H9 (cell line): ENCODE data around the gene CDY1B. TPM values are rescaled to one million over a fixed set of nuclear protein-coding genes. Genes with fewer than 3 reads are reported as not detected.
"Not testable (repeated sequence)": the region's sequence is repeated elsewhere in the genome, so short reads cannot be mapped to it uniquely, and the experiment has no call there.

ENCODE experiments used
- DNase-seq: peaks from one replicate; pipeline ENCODE4 v3.0.0-alpha.2; 2017
- H2AFZ ChIP-seq: one replicate; pipeline ENCODE4 v1.6.1; 2013; ENCODE audit warnings: mild to moderate bottlenecking, low read length, control low read depth, moderate library complexity
- H2AK5ac ChIP-seq: 2 replicates; pipeline ENCODE4 v1.6.1; 2013; ENCODE audit warnings: low read length, control low read depth, mixed read lengths; ENCODE audit not compliant: insufficient read length
- H2BK120ac ChIP-seq: one replicate; pipeline ENCODE4 v1.6.1; 2013; ENCODE audit warnings: low read depth, mild to moderate bottlenecking, low read length, control low read depth, inconsistent platforms; ENCODE audit not compliant: poor library complexity, severe bottlenecking
- H2BK12ac ChIP-seq: 2 replicates; pipeline ENCODE4 v1.6.1; 2013; ENCODE audit warnings: low read length, control low read depth, mixed read lengths, low read depth; ENCODE audit not compliant: insufficient read length
- H2BK15ac ChIP-seq: 2 replicates; pipeline ENCODE4 v1.6.1; 2013; ENCODE audit warnings: low read depth, low read length, control low read depth
- H2BK20ac ChIP-seq: one replicate; pipeline ENCODE4 v1.6.1; 2013; ENCODE audit warnings: low read depth, mild to moderate bottlenecking, low read length, control low read depth, inconsistent platforms; ENCODE audit not compliant: poor library complexity, severe bottlenecking
- H2BK5ac ChIP-seq: 2 replicates; pipeline ENCODE4 v1.6.1; 2013; ENCODE audit warnings: low read length, control low read depth, mixed read lengths; ENCODE audit not compliant: insufficient read length
- H3K14ac ChIP-seq: 2 replicates; pipeline ENCODE4 v1.6.1; 2013; ENCODE audit warnings: low read length, control low read depth; ENCODE audit not compliant: insufficient read depth
- H3K18ac ChIP-seq: 2 replicates; pipeline ENCODE4 v1.6.1; 2013; ENCODE audit warnings: low read depth, mild to moderate bottlenecking, mixed read lengths, low read length, control low read depth; ENCODE audit not compliant: insufficient read length
- H3K23ac ChIP-seq: 2 replicates; pipeline ENCODE4 v1.6.1; 2013; ENCODE audit warnings: low read length, control low read depth, mixed read lengths, low read depth; ENCODE audit not compliant: insufficient read length
- H3K23me2 ChIP-seq: 2 replicates; pipeline ENCODE4 v1.6.1; 2013; ENCODE audit warnings: low read depth, mild to moderate bottlenecking, mixed read lengths, low read length, control low read depth; ENCODE audit not compliant: insufficient read length, poor library complexity, severe bottlenecking
- H3K27ac ChIP-seq: 2 replicates; pipeline ENCODE4 v1.5.1; 2013; ENCODE audit warnings: low read length, control low read depth, mixed read lengths, low read depth; ENCODE audit not compliant: insufficient read length
- H3K27me3 ChIP-seq: 2 replicates; pipeline ENCODE4 v1.6.1; 2013; ENCODE audit warnings: low read length, control low read depth, inconsistent platforms; ENCODE audit not compliant: insufficient read depth
- H3K4ac ChIP-seq: 2 replicates; pipeline ENCODE4 v1.6.1; 2013; ENCODE audit warnings: low read depth, mild to moderate bottlenecking, control low read depth, inconsistent platforms, low read length, moderate library complexity
- H3K4me1 ChIP-seq: 2 replicates; pipeline ENCODE4 v1.6.1; 2013; ENCODE audit warnings: low read length, control low read depth, inconsistent platforms; ENCODE audit not compliant: insufficient read depth
- H3K4me2 ChIP-seq: 2 replicates; pipeline ENCODE4 v1.6.1; 2013; ENCODE audit warnings: low read length, control low read depth, mixed read lengths; ENCODE audit not compliant: insufficient read length, insufficient read depth
- H3K56ac ChIP-seq: 2 replicates; pipeline ENCODE4 v1.6.1; 2013; ENCODE audit warnings: low read depth, mild to moderate bottlenecking, mixed read lengths, low read length, control low read depth; ENCODE audit not compliant: insufficient read length
- H3K79me1 ChIP-seq: 2 replicates; pipeline ENCODE4 v1.6.1; 2013; ENCODE audit warnings: low read depth, mild to moderate bottlenecking, moderate library complexity, low read length, control low read depth, inconsistent platforms; ENCODE audit not compliant: insufficient read depth, poor library complexity, severe bottlenecking
- H3K79me2 ChIP-seq: 2 replicates; pipeline ENCODE4 v1.6.1; 2013; ENCODE audit warnings: low read length, control low read depth, inconsistent platforms; ENCODE audit not compliant: insufficient read depth
- H3K9ac ChIP-seq: 2 replicates; pipeline ENCODE4 v1.6.1; 2013; ENCODE audit warnings: low read length, control low read depth, mixed read lengths; ENCODE audit not compliant: insufficient read length; ENCODE audit errors: extremely low read depth
- H3K9me3 ChIP-seq: one replicate; pipeline ENCODE4 v1.6.1; 2013; ENCODE audit warnings: low read depth, low read length, inconsistent platforms; ENCODE audit not compliant: control insufficient read depth
- H3T11ph ChIP-seq: one replicate; pipeline ENCODE4 v1.6.1; 2013; ENCODE audit warnings: mild to moderate bottlenecking, low read length, control low read depth, inconsistent platforms
- H4K20me1 ChIP-seq: one replicate; pipeline ENCODE4 v1.6.1; 2013; ENCODE audit not compliant: control insufficient read depth, insufficient read length, insufficient read depth
- H4K5ac ChIP-seq: 2 replicates; pipeline ENCODE4 v1.6.1; 2013; ENCODE audit warnings: low read depth, mild to moderate bottlenecking, mixed read lengths, low read length, control low read depth; ENCODE audit not compliant: insufficient read length
- H4K8ac ChIP-seq: replicated peaks from 2 replicates; pipeline ENCODE4 v1.6.1; 2013; ENCODE audit warnings: low read length, control low read depth, mixed read lengths, low read depth; ENCODE audit not compliant: insufficient read length
- H4K91ac ChIP-seq: 2 replicates; pipeline ENCODE4 v1.6.1; 2013; ENCODE audit warnings: low read depth, mild to moderate bottlenecking, moderate library complexity, mixed read lengths, low read length, control low read depth; ENCODE audit not compliant: insufficient read length
- H3K27ac Mint-ChIP-seq, 3 experiments: 2 replicates in 2 of 3; 3 replicates in 1 of 3; pipeline ENCODE4 v1.8.0; 2020 to 2021; ENCODE audit warnings: mixed read lengths in 3 of 3, mild to moderate bottlenecking in 1 of 3, moderate library complexity in 1 of 3
- H3K27me3 Mint-ChIP-seq: 2 replicates; pipeline ENCODE4 v1.8.0; 2021; ENCODE audit warnings: low read depth, mild to moderate bottlenecking, moderate library complexity, mixed read lengths
- H3K36me3 Mint-ChIP-seq, 3 experiments: 2 replicates in 2 of 3; 3 replicates in 1 of 3; pipeline ENCODE4 v1.8.0; 2020 to 2021; ENCODE audit warnings: low read depth in 3 of 3, mixed read lengths in 3 of 3; ENCODE audit not compliant: insufficient read depth in 1 of 3
- H3K4me1 Mint-ChIP-seq, 2 experiments: 2 replicates each; pipeline ENCODE4 v1.8.0; 2020; ENCODE audit warnings: mixed read lengths in 2 of 2
- H3K4me3 Mint-ChIP-seq, 2 experiments: 2 replicates in 1 of 2; 3 replicates in 1 of 2; pipeline ENCODE4 v1.8.0; 2020 to 2021; ENCODE audit warnings: mild to moderate bottlenecking in 2 of 2, mixed read lengths in 2 of 2, moderate library complexity in 1 of 2
- H3K9me3 Mint-ChIP-seq, 2 experiments: 2 replicates in 1 of 2; 3 replicates in 1 of 2; pipeline ENCODE4 v1.8.0; 2020; ENCODE audit warnings: mild to moderate bottlenecking in 2 of 2, mixed read lengths in 2 of 2, moderate library complexity in 1 of 2
- WGBS: extraction: QIAGEN DNeasy Blood & Tissue Kit; methylation state at CpG from one replicate; pipeline ENCODE4 v1.1.7; 2013; ENCODE audit warnings: missing lambda C conversion rate, low lambda C conversion rate, mixed read lengths; ENCODE audit not compliant: insufficient read length; ENCODE audit errors: extremely low coverage; 5-methylcytosine and 5-hydroxymethylcytosine counted together
- total RNA-seq: library from RNA; stranded (reverse); gene quantifications from 2 replicates; pipeline ENCODE4 v1.2.1, GENCODE V29; 2021

Gene CDY1B
- total RNA-seq, 1 experiment from 2014 or later: not detected

GRCh38 chrY:24039008-24039718 lies 8.7 kb downstream of the CDY1B start:
- not testable (repeated sequence) for H3K27ac Mint-ChIP-seq, H4K8ac ChIP-seq, H3K14ac ChIP-seq, H2BK12ac ChIP-seq, DNase-seq, H3K9me3 Mint-ChIP-seq, H3K4me2 ChIP-seq, H2BK15ac ChIP-seq, H4K20me1 ChIP-seq, H3K36me3 Mint-ChIP-seq, H3K4me1 ChIP-seq, H3K9ac ChIP-seq, H3K79me1 ChIP-seq, H3K4ac ChIP-seq, H3K18ac ChIP-seq, H3K56ac ChIP-seq, H4K5ac ChIP-seq, H2AK5ac ChIP-seq, H3K79me2 ChIP-seq, H3K27me3 ChIP-seq, H2BK20ac ChIP-seq, H2BK5ac ChIP-seq, H3K9me3 ChIP-seq, H3K4me3 Mint-ChIP-seq, H3K23me2 ChIP-seq, H2BK120ac ChIP-seq, H2AFZ ChIP-seq, H3K23ac ChIP-seq, H3T11ph ChIP-seq, H4K91ac ChIP-seq, H3K27me3 Mint-ChIP-seq, H3K27ac ChIP-seq, H3K4me1 Mint-ChIP-seq
- no CpG with 5 or more reads among the region's 4 CpGs for WGBS

- not testable (repeated sequence) for H3K79me2 ChIP-seq, H3K4me1 Mint-ChIP-seq, H4K91ac ChIP-seq, H3K9ac ChIP-seq, H3K9me3 ChIP-seq, H3K27ac Mint-ChIP-seq, H3K9me3 Mint-ChIP-seq, H2BK5ac ChIP-seq, H3K27me3 Mint-ChIP-seq, H3K27ac ChIP-seq, H3K4me2 ChIP-seq, H2BK120ac ChIP-seq, H2BK12ac ChIP-seq, H3K27me3 ChIP-seq, H3K4me3 Mint-ChIP-seq, H4K5ac ChIP-seq, H3K23me2 ChIP-seq, H4K20me1 ChIP-seq, H2BK20ac ChIP-seq, H3K36me3 Mint-ChIP-seq, H2AK5ac ChIP-seq, H2BK15ac ChIP-seq, H3K4me1 ChIP-seq, H3K23ac ChIP-seq, H2AFZ ChIP-seq, H3T11ph ChIP-seq, H3K79me1 ChIP-seq, H3K14ac ChIP-seq, H3K56ac ChIP-seq, H3K4ac ChIP-seq, DNase-seq, H3K18ac ChIP-seq, H4K8ac ChIP-seq
- no CpG with 5 or more reads among the region's 9 CpGs for WGBS
Measured at GRCh38 chrY:24026212-24027103, 21.4 kb downstream of the CDY1B start.
